GM10266 (cell line): ENCODE results near the gene FAM13A.
"Not testable (repeated sequence)": the region's sequence is repeated elsewhere in the genome, so short reads cannot be mapped to it uniquely, and the experiment has no call there.

Source experiments
- DNase-seq: peaks from one replicate; pipeline ENCODE4 v3.0.0; 2012; ENCODE audit errors: extremely low spot score
- CTCF ChIP-seq: IDR thresholded peaks from 2 replicates; pipeline ENCODE4 v1.5.1; 2012; ENCODE audit warnings: mild to moderate bottlenecking, low read depth; ENCODE audit not compliant: control insufficient read depth, insufficient read depth; ENCODE audit errors: missing control alignments

Gene FAM13A

GRCh38 chr4:88998891-88999290 lies 58.1 kb downstream of the FAM13A start:
- TF ChIP-seq CTCF: no peak
- no peak for DNase-seq

DNA sequence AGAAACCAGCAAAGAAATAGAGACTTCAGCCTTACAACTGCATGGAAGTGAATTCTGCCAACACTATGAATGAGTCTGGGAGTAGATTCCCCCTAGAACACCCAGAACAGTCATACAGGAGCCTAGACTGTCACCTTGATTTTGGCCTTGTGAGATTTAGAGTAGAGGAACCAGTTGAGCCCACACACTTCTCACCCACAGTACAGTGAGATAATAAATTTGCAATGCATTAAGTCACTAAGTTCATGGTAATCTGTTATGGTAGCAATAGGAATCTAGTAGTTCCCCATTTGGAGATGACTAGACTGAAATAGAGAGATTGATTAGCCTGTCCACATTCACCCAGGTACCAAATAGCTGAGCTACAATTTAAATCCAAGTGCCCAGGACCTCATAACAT lies 59.0 kb downstream of the FAM13A start:
- TF ChIP-seq CTCF: no peak
- no peak for DNase-seq

DNA sequence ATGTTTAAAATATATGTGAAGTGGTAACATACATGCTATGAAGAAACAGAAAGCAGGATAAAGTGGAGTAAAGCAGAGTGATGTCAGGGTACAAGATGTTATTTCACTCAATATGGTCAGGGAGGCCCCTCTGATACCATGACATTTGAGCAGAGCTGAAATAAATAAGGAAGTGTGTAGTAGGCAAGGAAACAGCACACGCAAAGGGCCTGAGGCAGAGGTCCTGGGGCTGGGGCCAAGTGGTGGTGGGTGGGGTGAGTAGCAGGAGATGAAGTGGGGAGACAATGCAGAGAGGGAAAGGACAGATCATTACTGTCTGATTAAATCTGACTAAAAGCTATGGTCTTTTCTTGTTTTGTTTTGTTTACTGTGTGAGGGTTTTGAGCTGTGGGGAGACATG lies 61.1 kb downstream of the FAM13A start:
- no peak for TF ChIP-seq CTCF
- DNase-seq: no peak

DNA sequence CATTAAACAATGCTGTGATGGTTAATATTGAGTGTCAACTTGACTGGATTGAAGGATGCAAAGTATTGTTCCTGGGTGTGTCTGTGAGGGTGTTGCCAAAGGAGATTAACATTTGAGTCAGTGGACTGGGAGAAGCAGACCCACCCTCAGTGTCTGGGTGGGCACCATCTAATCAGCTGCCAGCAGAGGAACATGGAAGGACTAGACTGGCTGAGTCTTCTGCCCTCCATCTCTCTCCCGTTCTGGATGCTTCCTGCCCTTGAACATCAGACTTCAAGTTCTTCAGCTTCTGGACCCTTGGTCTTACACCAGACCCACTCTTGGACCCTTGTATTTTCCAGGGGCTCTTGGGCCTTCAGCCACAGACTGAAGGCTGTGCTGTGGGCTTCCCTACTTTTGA lies 61.7 kb downstream of the FAM13A start:
- not testable (repeated sequence) for DNase-seq

DNA sequence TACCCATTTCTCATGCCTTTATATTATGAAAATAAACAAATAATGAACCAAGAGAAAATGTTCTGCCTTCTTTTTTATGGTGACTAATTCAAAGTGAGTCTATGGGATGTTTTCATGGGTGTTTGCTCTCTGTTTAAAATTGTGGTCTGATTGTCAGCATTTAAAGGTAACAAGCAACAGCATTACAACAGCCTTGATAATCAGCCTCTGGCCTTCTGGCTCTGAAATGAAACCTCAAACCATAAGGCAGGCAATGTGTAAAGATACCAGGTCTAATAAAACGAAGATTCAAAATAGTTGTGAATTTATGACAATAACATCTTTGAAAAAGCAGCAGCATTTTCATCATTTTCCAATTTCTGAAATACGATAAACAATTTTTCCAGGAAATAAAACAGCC lies 63.7 kb downstream of the FAM13A start:
- TF ChIP-seq CTCF: no peak

DNA sequence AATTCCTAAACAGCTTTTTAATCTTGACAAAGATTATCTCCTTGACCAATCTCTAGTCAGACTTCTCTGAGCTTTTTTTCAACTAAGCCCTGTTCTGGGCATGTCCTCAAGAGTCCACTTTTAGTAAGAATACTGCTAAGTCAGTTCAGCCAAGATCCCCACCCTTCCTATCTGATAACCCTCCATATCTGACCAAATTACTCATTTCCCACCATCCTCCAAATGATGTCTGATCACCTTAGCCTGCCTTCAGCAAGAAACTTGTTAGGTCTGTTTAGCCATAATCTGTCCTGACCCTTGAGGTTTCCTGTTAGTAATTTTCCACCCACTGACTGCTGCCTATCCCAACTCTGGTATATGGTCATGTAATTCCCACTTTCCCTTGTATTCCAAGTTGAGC lies 65.2 kb downstream of the FAM13A start:
- no peak for TF ChIP-seq CTCF
- DNase-seq: no peak

More for the DNA sequence above, 63.7 kb downstream of the FAM13A start:
- no peak for DNase-seq

GRCh38 chr4:88989990-88990389 lies 67.0 kb downstream of the FAM13A start:
- TF ChIP-seq CTCF: no peak
- no peak for DNase-seq

DNA sequence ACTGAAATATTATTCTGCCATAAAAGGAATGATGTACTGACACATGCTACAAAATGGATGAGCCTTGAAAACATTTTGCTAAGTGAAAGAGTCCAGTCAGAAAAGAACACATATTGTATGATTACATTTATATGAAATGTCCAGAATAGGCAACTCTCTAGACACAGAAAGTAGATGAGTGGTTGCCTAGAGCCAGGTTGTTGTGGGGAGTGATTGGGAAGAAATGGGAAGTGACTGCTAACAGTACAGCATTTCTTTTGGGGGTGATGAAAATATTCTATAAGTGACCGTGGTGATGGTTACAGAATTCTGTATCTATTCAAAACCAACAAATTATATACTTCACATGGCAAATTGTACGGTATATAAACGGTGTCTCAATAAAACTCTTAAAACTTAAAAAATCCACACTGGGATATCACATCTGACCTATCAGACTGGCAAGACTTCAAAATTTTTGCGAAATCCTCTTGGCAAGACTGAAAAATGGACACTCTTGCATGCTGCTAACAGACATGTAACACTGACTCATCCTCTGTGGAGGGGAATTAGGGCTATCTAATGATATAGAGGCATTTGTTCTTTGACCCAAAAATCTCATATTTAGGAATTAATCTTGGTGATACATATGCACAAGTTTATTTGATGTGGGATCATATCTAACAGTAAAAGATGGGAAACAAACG lies 71.8 kb downstream of the FAM13A start:
- no peak for DNase-seq
- TF ChIP-seq CTCF: no peak
